ENCODE measurements around the gene DYRK4.

DNA sequence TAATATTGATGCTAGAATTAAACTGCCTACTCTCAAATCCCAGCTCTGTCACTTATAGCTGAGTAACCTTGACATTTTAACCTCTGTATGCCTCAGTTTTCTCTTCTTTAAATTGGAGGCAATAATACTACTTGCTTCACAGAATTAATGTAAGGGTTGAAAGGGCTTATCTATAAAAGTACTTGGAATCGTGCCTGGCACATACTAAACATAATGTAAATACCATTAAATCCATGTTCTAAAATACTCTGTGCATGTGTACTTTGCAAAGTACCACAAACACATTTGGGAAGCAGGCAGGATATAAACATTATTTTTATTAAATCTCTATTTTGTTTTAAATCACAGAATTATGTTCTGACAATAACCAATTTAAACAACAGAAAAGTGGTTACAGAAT, 41.9 kb downstream of the DYRK4 start:
- TF ChIP-seq, protein P1, sequence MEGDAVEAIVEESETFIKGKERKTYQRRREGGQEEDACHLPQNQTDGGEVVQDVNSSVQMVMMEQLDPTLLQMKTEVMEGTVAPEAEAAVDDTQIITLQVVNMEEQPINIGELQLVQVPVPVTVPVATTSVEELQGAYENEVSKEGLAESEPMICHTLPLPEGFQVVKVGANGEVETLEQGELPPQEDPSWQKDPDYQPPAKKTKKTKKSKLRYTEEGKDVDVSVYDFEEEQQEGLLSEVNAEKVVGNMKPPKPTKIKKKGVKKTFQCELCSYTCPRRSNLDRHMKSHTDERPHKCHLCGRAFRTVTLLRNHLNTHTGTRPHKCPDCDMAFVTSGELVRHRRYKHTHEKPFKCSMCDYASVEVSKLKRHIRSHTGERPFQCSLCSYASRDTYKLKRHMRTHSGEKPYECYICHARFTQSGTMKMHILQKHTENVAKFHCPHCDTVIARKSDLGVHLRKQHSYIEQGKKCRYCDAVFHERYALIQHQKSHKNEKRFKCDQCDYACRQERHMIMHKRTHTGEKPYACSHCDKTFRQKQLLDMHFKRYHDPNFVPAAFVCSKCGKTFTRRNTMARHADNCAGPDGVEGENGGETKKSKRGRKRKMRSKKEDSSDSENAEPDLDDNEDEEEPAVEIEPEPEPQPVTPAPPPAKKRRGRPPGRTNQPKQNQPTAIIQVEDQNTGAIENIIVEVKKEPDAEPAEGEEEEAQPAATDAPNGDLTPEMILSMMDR (IDR thresholded peaks at IDR 0.05) = no peak
- no peak for TF ChIP-seq POLR2A (IDR thresholded peaks at IDR 0.05)

Measured in heart left ventricle (tissue), 13 donors.